H9 (cell line): ENCODE data around the gene AKNA. TPM values are rescaled to one million over a fixed set of nuclear protein-coding genes. Genes with fewer than 3 reads are reported as not detected.

Experiments
- DNase-seq: peaks from one replicate; pipeline ENCODE4 v3.0.0-alpha.2; 2017
- H2AFZ ChIP-seq: one replicate; pipeline ENCODE4 v1.6.1; 2013; ENCODE audit warnings: mild to moderate bottlenecking, low read length, control low read depth, moderate library complexity
- H2AK5ac ChIP-seq: 2 replicates; pipeline ENCODE4 v1.6.1; 2013; ENCODE audit warnings: low read length, control low read depth, mixed read lengths; ENCODE audit not compliant: insufficient read length
- H2BK120ac ChIP-seq: one replicate; pipeline ENCODE4 v1.6.1; 2013; ENCODE audit warnings: low read depth, mild to moderate bottlenecking, low read length, control low read depth, inconsistent platforms; ENCODE audit not compliant: poor library complexity, severe bottlenecking
- H2BK12ac ChIP-seq: 2 replicates; pipeline ENCODE4 v1.6.1; 2013; ENCODE audit warnings: low read length, control low read depth, mixed read lengths, low read depth; ENCODE audit not compliant: insufficient read length
- H2BK15ac ChIP-seq: 2 replicates; pipeline ENCODE4 v1.6.1; 2013; ENCODE audit warnings: low read depth, low read length, control low read depth
- H2BK20ac ChIP-seq: one replicate; pipeline ENCODE4 v1.6.1; 2013; ENCODE audit warnings: low read depth, mild to moderate bottlenecking, low read length, control low read depth, inconsistent platforms; ENCODE audit not compliant: poor library complexity, severe bottlenecking
- H2BK5ac ChIP-seq: 2 replicates; pipeline ENCODE4 v1.6.1; 2013; ENCODE audit warnings: low read length, control low read depth, mixed read lengths; ENCODE audit not compliant: insufficient read length
- H3K14ac ChIP-seq: 2 replicates; pipeline ENCODE4 v1.6.1; 2013; ENCODE audit warnings: low read length, control low read depth; ENCODE audit not compliant: insufficient read depth
- H3K18ac ChIP-seq: 2 replicates; pipeline ENCODE4 v1.6.1; 2013; ENCODE audit warnings: low read depth, mild to moderate bottlenecking, mixed read lengths, low read length, control low read depth; ENCODE audit not compliant: insufficient read length
- H3K23ac ChIP-seq: 2 replicates; pipeline ENCODE4 v1.6.1; 2013; ENCODE audit warnings: low read length, control low read depth, mixed read lengths, low read depth; ENCODE audit not compliant: insufficient read length
- H3K23me2 ChIP-seq: 2 replicates; pipeline ENCODE4 v1.6.1; 2013; ENCODE audit warnings: low read depth, mild to moderate bottlenecking, mixed read lengths, low read length, control low read depth; ENCODE audit not compliant: insufficient read length, poor library complexity, severe bottlenecking
- H3K27ac ChIP-seq: 2 replicates; pipeline ENCODE4 v1.5.1; 2013; ENCODE audit warnings: low read length, control low read depth, mixed read lengths, low read depth; ENCODE audit not compliant: insufficient read length
- H3K27me3 ChIP-seq: 2 replicates; pipeline ENCODE4 v1.6.1; 2013; ENCODE audit warnings: low read length, control low read depth, inconsistent platforms; ENCODE audit not compliant: insufficient read depth
- H3K4ac ChIP-seq: 2 replicates; pipeline ENCODE4 v1.6.1; 2013; ENCODE audit warnings: low read depth, mild to moderate bottlenecking, control low read depth, inconsistent platforms, low read length, moderate library complexity
- H3K4me1 ChIP-seq: 2 replicates; pipeline ENCODE4 v1.6.1; 2013; ENCODE audit warnings: low read length, control low read depth, inconsistent platforms; ENCODE audit not compliant: insufficient read depth
- H3K4me2 ChIP-seq: 2 replicates; pipeline ENCODE4 v1.6.1; 2013; ENCODE audit warnings: low read length, control low read depth, mixed read lengths; ENCODE audit not compliant: insufficient read length, insufficient read depth
- H3K56ac ChIP-seq: 2 replicates; pipeline ENCODE4 v1.6.1; 2013; ENCODE audit warnings: low read depth, mild to moderate bottlenecking, mixed read lengths, low read length, control low read depth; ENCODE audit not compliant: insufficient read length
- H3K79me1 ChIP-seq: 2 replicates; pipeline ENCODE4 v1.6.1; 2013; ENCODE audit warnings: low read depth, mild to moderate bottlenecking, moderate library complexity, low read length, control low read depth, inconsistent platforms; ENCODE audit not compliant: insufficient read depth, poor library complexity, severe bottlenecking
- H3K79me2 ChIP-seq: 2 replicates; pipeline ENCODE4 v1.6.1; 2013; ENCODE audit warnings: low read length, control low read depth, inconsistent platforms; ENCODE audit not compliant: insufficient read depth
- H3K9ac ChIP-seq: 2 replicates; pipeline ENCODE4 v1.6.1; 2013; ENCODE audit warnings: low read length, control low read depth, mixed read lengths; ENCODE audit not compliant: insufficient read length; ENCODE audit errors: extremely low read depth
- H3K9me3 ChIP-seq: one replicate; pipeline ENCODE4 v1.6.1; 2013; ENCODE audit warnings: low read depth, low read length, inconsistent platforms; ENCODE audit not compliant: control insufficient read depth
- H3T11ph ChIP-seq: one replicate; pipeline ENCODE4 v1.6.1; 2013; ENCODE audit warnings: mild to moderate bottlenecking, low read length, control low read depth, inconsistent platforms
- H4K20me1 ChIP-seq: one replicate; pipeline ENCODE4 v1.6.1; 2013; ENCODE audit not compliant: control insufficient read depth, insufficient read length, insufficient read depth
- H4K5ac ChIP-seq: 2 replicates; pipeline ENCODE4 v1.6.1; 2013; ENCODE audit warnings: low read depth, mild to moderate bottlenecking, mixed read lengths, low read length, control low read depth; ENCODE audit not compliant: insufficient read length
- H4K8ac ChIP-seq: replicated peaks from 2 replicates; pipeline ENCODE4 v1.6.1; 2013; ENCODE audit warnings: low read length, control low read depth, mixed read lengths, low read depth; ENCODE audit not compliant: insufficient read length
- H4K91ac ChIP-seq: 2 replicates; pipeline ENCODE4 v1.6.1; 2013; ENCODE audit warnings: low read depth, mild to moderate bottlenecking, moderate library complexity, mixed read lengths, low read length, control low read depth; ENCODE audit not compliant: insufficient read length
- H3K27ac Mint-ChIP-seq, 3 experiments: 2 replicates in 2 of 3; 3 replicates in 1 of 3; pipeline ENCODE4 v1.8.0; 2020 to 2021; ENCODE audit warnings: mixed read lengths in 3 of 3, mild to moderate bottlenecking in 1 of 3, moderate library complexity in 1 of 3
- H3K27me3 Mint-ChIP-seq: 2 replicates; pipeline ENCODE4 v1.8.0; 2021; ENCODE audit warnings: low read depth, mild to moderate bottlenecking, moderate library complexity, mixed read lengths
- H3K36me3 Mint-ChIP-seq, 3 experiments: 2 replicates in 2 of 3; 3 replicates in 1 of 3; pipeline ENCODE4 v1.8.0; 2020 to 2021; ENCODE audit warnings: low read depth in 3 of 3, mixed read lengths in 3 of 3; ENCODE audit not compliant: insufficient read depth in 1 of 3
- H3K4me1 Mint-ChIP-seq, 2 experiments: 2 replicates each; pipeline ENCODE4 v1.8.0; 2020; ENCODE audit warnings: mixed read lengths in 2 of 2
- H3K4me3 Mint-ChIP-seq, 2 experiments: 2 replicates in 1 of 2; 3 replicates in 1 of 2; pipeline ENCODE4 v1.8.0; 2020 to 2021; ENCODE audit warnings: mild to moderate bottlenecking in 2 of 2, mixed read lengths in 2 of 2, moderate library complexity in 1 of 2
- H3K9me3 Mint-ChIP-seq, 2 experiments: 2 replicates in 1 of 2; 3 replicates in 1 of 2; pipeline ENCODE4 v1.8.0; 2020; ENCODE audit warnings: mild to moderate bottlenecking in 2 of 2, mixed read lengths in 2 of 2, moderate library complexity in 1 of 2
- WGBS: extraction: QIAGEN DNeasy Blood & Tissue Kit; methylation state at CpG from one replicate; pipeline ENCODE4 v1.1.7; 2013; ENCODE audit warnings: missing lambda C conversion rate, low lambda C conversion rate, mixed read lengths; ENCODE audit not compliant: insufficient read length; ENCODE audit errors: extremely low coverage; 5-methylcytosine and 5-hydroxymethylcytosine counted together
- total RNA-seq: library from RNA; stranded (reverse); gene quantifications from 2 replicates; pipeline ENCODE4 v1.2.1, GENCODE V29; 2021
- TF ChIP-seq, protein P1 (sequence below): fragments of 200-600 bp; sonication (generic); conservative IDR thresholded peaks from 3 replicates; pipeline ENCODE4 v1.8.0; 2021; ENCODE audit warnings: antibody characterized with exemption, mild to moderate bottlenecking

AKNA gene
- total RNA-seq, 1 experiment from 2014 or later, result 19.7 TPM

DNA sequence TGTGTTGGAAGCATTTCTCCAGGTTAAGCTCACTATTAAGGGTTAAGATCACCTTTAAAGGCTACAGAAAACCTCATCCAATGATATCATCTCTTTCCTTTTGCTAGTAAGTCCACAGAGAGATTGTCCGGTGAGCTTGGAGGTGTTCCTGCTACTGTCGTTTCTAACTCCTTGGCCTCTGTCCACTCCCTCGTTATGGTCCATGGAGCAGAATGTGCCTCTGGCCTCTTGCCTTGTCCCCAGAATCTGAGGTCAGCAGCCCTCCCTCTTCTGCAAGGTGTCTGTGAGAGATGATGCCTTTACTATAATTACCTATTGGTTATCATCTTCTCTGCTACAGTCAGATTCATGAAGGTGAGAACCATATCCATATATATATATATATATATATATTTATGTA is 43.1 kb downstream of the AKNA start:
- H2BK12ac ChIP-seq, result no peak overlapping the region
- H4K91ac ChIP-seq, result no peak overlapping the region
- no peak overlapping the region for H3K9ac ChIP-seq
- no peak for DNase-seq
- H3K18ac ChIP-seq, result no peak overlapping the region
- H4K8ac ChIP-seq, result no peak overlapping the region
- H3K4me1 Mint-ChIP-seq, result peaks cover 12 to 18% of the 10 kb centered on the region in 2 experiments
- H3K56ac ChIP-seq, result no peak overlapping the region
- no peaks in the 10 kb centered on the region for H3K23me2 ChIP-seq
- no peak overlapping the region for H3K4me2 ChIP-seq
- H3K4me1 ChIP-seq, result peaks cover 3% of the 10 kb centered on the region
- no peaks in the 10 kb centered on the region for H3K9me3 Mint-ChIP-seq
- no peaks in the 10 kb centered on the region for H3K79me1 ChIP-seq
- TF ChIP-seq, protein P1, sequence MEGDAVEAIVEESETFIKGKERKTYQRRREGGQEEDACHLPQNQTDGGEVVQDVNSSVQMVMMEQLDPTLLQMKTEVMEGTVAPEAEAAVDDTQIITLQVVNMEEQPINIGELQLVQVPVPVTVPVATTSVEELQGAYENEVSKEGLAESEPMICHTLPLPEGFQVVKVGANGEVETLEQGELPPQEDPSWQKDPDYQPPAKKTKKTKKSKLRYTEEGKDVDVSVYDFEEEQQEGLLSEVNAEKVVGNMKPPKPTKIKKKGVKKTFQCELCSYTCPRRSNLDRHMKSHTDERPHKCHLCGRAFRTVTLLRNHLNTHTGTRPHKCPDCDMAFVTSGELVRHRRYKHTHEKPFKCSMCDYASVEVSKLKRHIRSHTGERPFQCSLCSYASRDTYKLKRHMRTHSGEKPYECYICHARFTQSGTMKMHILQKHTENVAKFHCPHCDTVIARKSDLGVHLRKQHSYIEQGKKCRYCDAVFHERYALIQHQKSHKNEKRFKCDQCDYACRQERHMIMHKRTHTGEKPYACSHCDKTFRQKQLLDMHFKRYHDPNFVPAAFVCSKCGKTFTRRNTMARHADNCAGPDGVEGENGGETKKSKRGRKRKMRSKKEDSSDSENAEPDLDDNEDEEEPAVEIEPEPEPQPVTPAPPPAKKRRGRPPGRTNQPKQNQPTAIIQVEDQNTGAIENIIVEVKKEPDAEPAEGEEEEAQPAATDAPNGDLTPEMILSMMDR, result no peak
- H3K27ac ChIP-seq, result no peak overlapping the region
- H3K27ac Mint-ChIP-seq, result no peak overlapping the region
- no peak overlapping the region for H3K4me3 Mint-ChIP-seq
- WGBS, result no CpG with 5 or more reads among the region's 3 CpGs
- peaks cover 40 to 81% (median 72%) of the 10 kb centered on the region in 3 experiments for H3K36me3 Mint-ChIP-seq
- H3K27me3 ChIP-seq, result no peaks in the 10 kb centered on the region
- H2BK20ac ChIP-seq, result no peak overlapping the region
- H3K9me3 ChIP-seq, result no peaks in the 10 kb centered on the region
- no peak overlapping the region for H2BK15ac ChIP-seq
- H3K4ac ChIP-seq, result no peak overlapping the region
- H4K20me1 ChIP-seq, result no peaks in the 10 kb centered on the region
- H3K14ac ChIP-seq, result no peak overlapping the region
- H3K79me2 ChIP-seq, result no peaks in the 10 kb centered on the region
- no peak overlapping the region for H4K5ac ChIP-seq
- no peak overlapping the region for H2BK5ac ChIP-seq
- no peak overlapping the region for H2AK5ac ChIP-seq
- H3K23ac ChIP-seq, result no peak overlapping the region
- no peak overlapping the region for H2AFZ ChIP-seq
- no peaks in the 10 kb centered on the region; the same call in 1 of the 2 replicates for H3K27me3 Mint-ChIP-seq
- no peak overlapping the region for H3T11ph ChIP-seq
- no peak overlapping the region for H2BK120ac ChIP-seq
